HepG2 (cell line): ENCODE data around the gene CA11. TPM values are rescaled to one million over a fixed set of nuclear protein-coding genes. Genes with fewer than 3 reads are reported as not detected.

Source experiments
- DZIP1 ChIP-seq: sonication (generic); formaldehyde crosslinking; IDR thresholded peaks from 2 replicates; pipeline ENCODE4 v1.5.0; 2020; ENCODE audit warnings: mild to moderate bottlenecking, missing genetic modification reagents
- HNRNPLL ChIP-seq: fragments of 200-400 bp; formaldehyde crosslinking; IDR thresholded peaks from 2 replicates; pipeline ENCODE4 v1.6.1; 2017; ENCODE audit warnings: mild to moderate bottlenecking, low read depth, low read length; ENCODE audit not compliant: poor library complexity, severe bottlenecking
- IRF2 ChIP-seq: IDR thresholded peaks from 2 replicates; pipeline ENCODE4 v1.6.1; 2018; ENCODE audit warnings: missing genetic modification reagents, missing compliant biosample characterization
- LCORL ChIP-seq, 2 experiments: fragments of 450-650 bp in 1 of 2; sonication (generic) in 1 of 2; formaldehyde crosslinking in 1 of 2; IDR thresholded peaks; 2 replicates each; pipeline versions ENCODE4 v1.5.0 to v1.6.1; 2017 to 2020; ENCODE audit warnings: antibody characterized with exemption in 1 of 2, missing genetic modification reagents in 1 of 2
- MAFK ChIP-seq, 2 experiments: IDR thresholded peaks in 1 of 2; conservative IDR thresholded peaks in 1 of 2; 2 replicates each; pipeline ENCODE4 v1.6.1; 2011; ENCODE audit warnings: improper control_type of control experiment in 2 of 2, low read length in 2 of 2
- MEF2D ChIP-seq: sonication (generic); formaldehyde crosslinking; IDR thresholded peaks from 2 replicates; pipeline ENCODE4 v1.5.1; 2020; ENCODE audit warnings: mild to moderate bottlenecking, missing genetic modification reagents
- PHF5A ChIP-seq: IDR thresholded peaks from one replicate; pipeline ENCODE4 v1.6.1; 2018; ENCODE audit warnings: low read depth, missing genetic modification reagents; ENCODE audit not compliant: unreplicated experiment
- SKIL ChIP-seq: sonication (generic); formaldehyde crosslinking; IDR thresholded peaks from 2 replicates; pipeline ENCODE4 v1.8.0; 2022; ENCODE audit warnings: missing genetic modification reagents, mild to moderate bottlenecking, moderate library complexity, borderline replicate concordance
- SMARCC2 ChIP-seq: fragments of 450-650 bp; IDR thresholded peaks from 2 replicates; pipeline ENCODE4 v1.6.1; 2017; ENCODE audit warnings: antibody characterized with exemption, mild to moderate bottlenecking
- SOX13 ChIP-seq, 3 experiments: fragments of 450-650 bp in 1 of 3; sonication (generic) in 1 of 3; formaldehyde crosslinking in 1 of 3; IDR thresholded peaks in 2 of 3; conservative IDR thresholded peaks in 1 of 3; 2 replicates each; pipeline versions ENCODE4 v1.5.0 to v1.6.1; 2016 to 2020; ENCODE audit warnings: antibody characterized with exemption in 1 of 3, mild to moderate bottlenecking in 1 of 3, missing compliant biosample characterization in 1 of 3, missing genetic modification reagents in 1 of 3, moderate library complexity in 1 of 3
- SP2 ChIP-seq: sonication (generic); formaldehyde crosslinking; IDR thresholded peaks from 2 replicates; pipeline ENCODE4 v1.5.1; 2020; ENCODE audit warnings: mild to moderate bottlenecking, missing genetic modification reagents
- SRF ChIP-seq: IDR thresholded peaks from 2 replicates; pipeline ENCODE4 v1.6.1; 2011; ENCODE audit warnings: mild to moderate bottlenecking, low read depth, low read length, moderate library complexity
- TRIM22 ChIP-seq: fragments of 450-650 bp; IDR thresholded peaks from 2 replicates; pipeline ENCODE4 v1.6.1; 2017
- ZBTB46 ChIP-seq: sonication (generic); formaldehyde crosslinking; IDR thresholded peaks from 2 replicates; pipeline ENCODE4 v1.4.0; 2020; ENCODE audit warnings: mild to moderate bottlenecking, missing genetic modification reagents, borderline replicate concordance
- ZKSCAN1 ChIP-seq: fragments of 150-350 bp; IDR thresholded peaks from 2 replicates; pipeline ENCODE4 v1.6.1; 2014; ENCODE audit warnings: low read length
- ZNF101 ChIP-seq: sonication (generic); formaldehyde crosslinking; IDR thresholded peaks from 2 replicates; pipeline ENCODE4 v1.4.0; 2020; ENCODE audit warnings: mild to moderate bottlenecking, low read depth, missing genetic modification reagents, borderline replicate concordance
- ZNF160 ChIP-seq: sonication (generic); formaldehyde crosslinking; IDR thresholded peaks from 2 replicates; pipeline ENCODE4 v1.8.0; 2022; ENCODE audit warnings: mild to moderate bottlenecking, inconsistent platforms, missing genetic modification reagents
- ZNF317 ChIP-seq: sonication (generic); formaldehyde crosslinking; IDR thresholded peaks from 2 replicates; pipeline ENCODE4 v1.5.0; 2020; ENCODE audit warnings: mild to moderate bottlenecking, missing genetic modification reagents
- ZNF432 ChIP-seq: sonication (generic); formaldehyde crosslinking; IDR thresholded peaks from 2 replicates; pipeline ENCODE4 v1.5.0; 2020; ENCODE audit warnings: missing genetic modification reagents, mild to moderate bottlenecking, borderline replicate concordance
- ZNF549 ChIP-seq: sonication (generic); formaldehyde crosslinking; IDR thresholded peaks from 2 replicates; pipeline ENCODE4 v1.5.0; 2020; ENCODE audit warnings: missing genetic modification reagents
- ZNF556 ChIP-seq: sonication (generic); formaldehyde crosslinking; IDR thresholded peaks from 2 replicates; pipeline ENCODE4 v1.4.0; 2020; ENCODE audit warnings: mild to moderate bottlenecking, missing genetic modification reagents, borderline replicate concordance
- ZZZ3 ChIP-seq: sonication (generic); formaldehyde crosslinking; IDR thresholded peaks from 2 replicates; pipeline ENCODE4 v1.4.0; 2020; ENCODE audit warnings: missing genetic modification reagents, mild to moderate bottlenecking, borderline replicate concordance
- polyA plus RNA-seq, 8 experiments: library from polyadenylated mRNA; depleted of rRNA in 3 of 8; stranded (reverse) in 7 of 8; unstranded in 1 of 8; fragments of >200 nt; fragmentation: Illumina TruSeq in 4 of 8; extraction: Trizol in 4 of 8; gene quantifications; 2 replicates each; pipeline versions ENCODE4 v1.2.1 to v1.2.3, GENCODE V29; 2011 to 2016; ENCODE audit warnings: low read depth in 4 of 8, missing spikeins in 1 of 8, mixed read lengths in 1 of 8; ENCODE audit not compliant: insufficient read depth in 1 of 8
- total RNA-seq, 5 experiments: library from RNA; depleted of rRNA; stranded (reverse); fragments of >200 nt; fragmentation: Illumina TruSeq; extraction: Trizol; gene quantifications; 2 replicates each; pipeline ENCODE4 v1.2.3, GENCODE V29; 2016; ENCODE audit warnings: low read depth in 1 of 5

Gene CA11
- total and polyA plus RNA-seq, 2 of the 13 experiments (the other 11 are each of a cell fraction or from before 2014, with no cell fraction given), result 0.41 to 0.58 TPM

GRCh38 chr19:48637449-48637947 is 8.5 kb downstream of the CA11 start (continued):
- no peak for TF ChIP-seq MAFK (conservative IDR thresholded peaks at IDR 0.05 in 1 of 2, IDR thresholded peaks at IDR 0.05 in 1 of 2; ENCODE audit: low read length in 2 of 2)
- TF ChIP-seq ZNF101 (CRISPR knock-in tag), result 0 out of 2 replicates have a peak, but pooled peaks have one; percentile 64
- no peak for TF ChIP-seq ZKSCAN1
- TF ChIP-seq PHF5A (CRISPR knock-in tag), result no peak
- no peak for TF ChIP-seq DZIP1 (CRISPR knock-in tag)
- TF ChIP-seq ZZZ3, result no peak; the same call in 1 of the 2 replicates
- no peak for TF ChIP-seq SRF
- no peak for TF ChIP-seq ZNF549
- no peak for TF ChIP-seq ZNF556 (CRISPR knock-in tag)
- peak; percentile 80 for TF ChIP-seq MEF2D (CRISPR knock-in tag)
- no peak for TF ChIP-seq SOX13 (IDR thresholded peaks at IDR 0.05)
- TF ChIP-seq SOX13 (CRISPR knock-in tag; conservative IDR thresholded peaks at IDR 0.05 in 1 of 2, IDR thresholded peaks at IDR 0.05 in 1 of 2), result no peak
- no peak for TF ChIP-seq LCORL (IDR thresholded peaks at IDR 0.05)
- no peak for TF ChIP-seq LCORL (CRISPR knock-in tag; IDR thresholded peaks at IDR 0.05)
- peak; percentile 92 for TF ChIP-seq SP2 (CRISPR knock-in tag)
- TF ChIP-seq ZNF160, result peak; percentile 29; the same call in 1 of the 2 replicates
- TF ChIP-seq SKIL (CRISPR knock-in tag), result peak; percentile 62; the same call in 1 of the 2 replicates
- TF ChIP-seq ZBTB46 (CRISPR knock-in tag), result no peak
- no peak for TF ChIP-seq ZNF432
- no peak for TF ChIP-seq SMARCC2
- TF ChIP-seq ZNF317 (CRISPR knock-in tag), result peak; percentile 86; the same call in 1 of the 2 replicates
- TF ChIP-seq TRIM22, result no peak
- TF ChIP-seq IRF2 (CRISPR knock-in tag), result peak; percentile 38; the same call in 1 of the 2 replicates
- peak; percentile 29 for TF ChIP-seq HNRNPLL
